Measurements from ENCODE around the gene MCTP1.

The MCTP1 gene

GRCh38 chr5:94818904-94819303, 466.0 kb downstream of the MCTP1 start:
- no peak overlapping the region for H3K4me3 Mint-ChIP-seq
- no peak for ATAC-seq (replicated peaks)
- no peaks in the 10 kb centered on the region for H3K4me1 Mint-ChIP-seq
- H3K9me3 Mint-ChIP-seq, result peaks cover 0 to 3% of the 10 kb centered on the region in 2 donors
- no peaks in the 10 kb centered on the region for H3K27me3 Mint-ChIP-seq
- DNase-seq, result no peak
- no peak overlapping the region for H3K27ac Mint-ChIP-seq
- H3K36me3 Mint-ChIP-seq, result no peaks in the 10 kb centered on the region

- Mint-ChIP-seq H3K27ac (no peak overlapping the region), H3K27me3 (no peaks in the 10 kb centered on the region), H3K4me1 (no peaks in the 10 kb centered on the region), H3K9me3 (no peaks in the 10 kb centered on the region), H3K4me3 (no peak overlapping the region), H3K36me3 (no peaks in the 10 kb centered on the region)
- ATAC-seq (replicated peaks) (no peak), DNase-seq (no peak)
Measured at GRCh38 chr5:94815313-94816039, 469.4 kb downstream of the MCTP1 start.

- Mint-ChIP-seq H3K27ac (no peak overlapping the region), H3K27me3 (no peaks in the 10 kb centered on the region), H3K36me3 (no peaks in the 10 kb centered on the region), H3K4me1 (no peaks in the 10 kb centered on the region), H3K4me3 (no peak overlapping the region), H3K9me3 (no peaks in the 10 kb centered on the region)
- ATAC-seq (replicated peaks), result no peak
- no peak for DNase-seq
Measured at GRCh38 chr5:94812232-94812631, 472.7 kb downstream of the MCTP1 start.

- ATAC-seq (replicated peaks) (no peak), DNase-seq (no peak)
- Mint-ChIP-seq H3K36me3 (no peaks in the 10 kb centered on the region), H3K4me1 (no peaks in the 10 kb centered on the region), H3K9me3 (no peaks in the 10 kb centered on the region), H3K27me3 (no peaks in the 10 kb centered on the region), H3K4me3 (no peak overlapping the region), H3K27ac (no peak overlapping the region)
Measured at GRCh38 chr5:94811331-94811730, 473.6 kb downstream of the MCTP1 start.

GRCh38 chr5:94810877-94811276, 474.0 kb downstream of the MCTP1 start:
- Mint-ChIP-seq H3K4me1 (no peaks in the 10 kb centered on the region), H3K27me3 (no peaks in the 10 kb centered on the region), H3K4me3 (no peak overlapping the region), H3K9me3 (no peaks in the 10 kb centered on the region), H3K27ac (no peak overlapping the region), H3K36me3 (no peaks in the 10 kb centered on the region)
- DNase-seq (no peak), ATAC-seq (replicated peaks) (no peak)

GRCh38 chr5:94810281-94810680, 474.6 kb downstream of the MCTP1 start:
- no peak overlapping the region for H3K4me3 Mint-ChIP-seq
- H3K27me3 Mint-ChIP-seq, result no peaks in the 10 kb centered on the region
- H3K9me3 Mint-ChIP-seq, result no peaks in the 10 kb centered on the region
- H3K36me3 Mint-ChIP-seq, result no peaks in the 10 kb centered on the region
- no peak for DNase-seq
- ATAC-seq (replicated peaks), result no peak
- no peaks in the 10 kb centered on the region for H3K4me1 Mint-ChIP-seq
- no peak overlapping the region for H3K27ac Mint-ChIP-seq

- Mint-ChIP-seq H3K4me1 (no peaks in the 10 kb centered on the region), H3K4me3 (no peak overlapping the region), H3K36me3 (no peaks in the 10 kb centered on the region), H3K27ac (no peak overlapping the region), H3K9me3 (no peaks in the 10 kb centered on the region), H3K27me3 (no peaks in the 10 kb centered on the region)
- ATAC-seq (replicated peaks) (no peak), DNase-seq (no peak)
Measured at GRCh38 chr5:94808497-94808896, 476.4 kb downstream of the MCTP1 start.

- H3K27me3 Mint-ChIP-seq, result no peaks in the 10 kb centered on the region
- no peaks in the 10 kb centered on the region for H3K9me3 Mint-ChIP-seq
- H3K36me3 Mint-ChIP-seq, result no peaks in the 10 kb centered on the region
- no peaks in the 10 kb centered on the region for H3K4me1 Mint-ChIP-seq
- DNase-seq (no peak), ATAC-seq (replicated peaks) (no peak)
- no peak overlapping the region for H3K27ac Mint-ChIP-seq
- no peak overlapping the region for H3K4me3 Mint-ChIP-seq
Measured at GRCh38 chr5:94807985-94808384, 476.9 kb downstream of the MCTP1 start.

GRCh38 chr5:94802450-94802849, 482.4 kb downstream of the MCTP1 start:
- H3K4me3 Mint-ChIP-seq, result no peak overlapping the region
- ATAC-seq (replicated peaks) (no peak), DNase-seq (no peak)
- H3K36me3 Mint-ChIP-seq, result no peaks in the 10 kb centered on the region
- H3K27me3 Mint-ChIP-seq, result no peaks in the 10 kb centered on the region
- H3K9me3 Mint-ChIP-seq, result no peaks in the 10 kb centered on the region
- no peak overlapping the region for H3K27ac Mint-ChIP-seq
- no peaks in the 10 kb centered on the region for H3K4me1 Mint-ChIP-seq

GRCh38 chr5:94796586-94796985, 488.3 kb downstream of the MCTP1 start:
- no peak overlapping the region for H3K4me3 Mint-ChIP-seq
- no peaks in the 10 kb centered on the region for H3K36me3 Mint-ChIP-seq
- H3K27me3 Mint-ChIP-seq, result no peaks in the 10 kb centered on the region
- H3K9me3 Mint-ChIP-seq, result no peaks in the 10 kb centered on the region
- DNase-seq (no peak), ATAC-seq (replicated peaks) (no peak)
- no peak overlapping the region for H3K27ac Mint-ChIP-seq
- peaks cover 20 to 24% of the 10 kb centered on the region in 2 donors for H3K4me1 Mint-ChIP-seq

- Mint-ChIP-seq H3K4me3 (no peak overlapping the region), H3K9me3 (no peaks in the 10 kb centered on the region), H3K36me3 (no peaks in the 10 kb centered on the region), H3K27me3 (no peaks in the 10 kb centered on the region), H3K27ac (peak overlapping the region; percentile 72), H3K4me1 (peaks cover 20 to 24% of the 10 kb centered on the region in 2 donors)
- peak; percentile 46 to 63 for ATAC-seq (replicated peaks)
- DNase-seq, result no peak
Measured at GRCh38 chr5:94793816-94794198, 491.1 kb downstream of the MCTP1 start.

GRCh38 chr5:94793113-94793815, 491.6 kb downstream of the MCTP1 start:
- Mint-ChIP-seq H3K27me3 (no peaks in the 10 kb centered on the region), H3K36me3 (no peaks in the 10 kb centered on the region), H3K27ac (peak overlapping the region; percentile 72), H3K4me1 (peaks cover 20 to 24% of the 10 kb centered on the region in 2 donors), H3K4me3 (peak overlapping the region in 1 of 2 donors; percentile 39), H3K9me3 (no peaks in the 10 kb centered on the region)
- DNase-seq (peak; percentile 12), ATAC-seq (replicated peaks) (peak; percentile 100)

GRCh38 chr5:94791829-94792228, 493.1 kb downstream of the MCTP1 start:
- ATAC-seq (replicated peaks) (no peak), DNase-seq (no peak)
- no peaks in the 10 kb centered on the region for H3K27me3 Mint-ChIP-seq
- H3K36me3 Mint-ChIP-seq, result no peaks in the 10 kb centered on the region
- no peak overlapping the region for H3K4me3 Mint-ChIP-seq
- H3K4me1 Mint-ChIP-seq, result peaks cover 20 to 24% of the 10 kb centered on the region in 2 donors
- no peak overlapping the region for H3K27ac Mint-ChIP-seq
- no peaks in the 10 kb centered on the region for H3K9me3 Mint-ChIP-seq

GRCh38 chr5:94788527-94788926, 496.4 kb downstream of the MCTP1 start:
- H3K9me3 Mint-ChIP-seq, result no peaks in the 10 kb centered on the region
- DNase-seq (no peak), ATAC-seq (replicated peaks) (no peak)
- no peaks in the 10 kb centered on the region for H3K27me3 Mint-ChIP-seq
- H3K27ac Mint-ChIP-seq, result no peak overlapping the region
- peaks cover 11 to 17% of the 10 kb centered on the region in 2 donors for H3K4me1 Mint-ChIP-seq
- no peaks in the 10 kb centered on the region for H3K36me3 Mint-ChIP-seq
- no peak overlapping the region for H3K4me3 Mint-ChIP-seq
